Esophagus squamous epithelium (tissue), 4 donors: Measurements from ENCODE around the gene CST6.

Experiments
- POLR2A ChIP-seq, 4 donors: fragments of 450-650 bp; IDR thresholded peaks; one replicate each; pipeline ENCODE4 v1.6.1; 2017; ENCODE audit warnings: antibody characterized with exemption in 4 of 4, mild to moderate bottlenecking in 4 of 4, moderate library complexity in 3 of 4
- TF ChIP-seq, protein P1 (sequence below), 6 experiments: fragments of 450-650 bp in 4 of 6; fragments of 200-600 bp in 2 of 6; sonication (generic) in 2 of 6; IDR thresholded peaks; one replicate each; pipeline ENCODE4 v1.5.1; 2016 to 2019; ENCODE audit warnings: antibody characterized with exemption in 6 of 6, mild to moderate bottlenecking in 4 of 6, moderate library complexity in 4 of 6

DNA sequence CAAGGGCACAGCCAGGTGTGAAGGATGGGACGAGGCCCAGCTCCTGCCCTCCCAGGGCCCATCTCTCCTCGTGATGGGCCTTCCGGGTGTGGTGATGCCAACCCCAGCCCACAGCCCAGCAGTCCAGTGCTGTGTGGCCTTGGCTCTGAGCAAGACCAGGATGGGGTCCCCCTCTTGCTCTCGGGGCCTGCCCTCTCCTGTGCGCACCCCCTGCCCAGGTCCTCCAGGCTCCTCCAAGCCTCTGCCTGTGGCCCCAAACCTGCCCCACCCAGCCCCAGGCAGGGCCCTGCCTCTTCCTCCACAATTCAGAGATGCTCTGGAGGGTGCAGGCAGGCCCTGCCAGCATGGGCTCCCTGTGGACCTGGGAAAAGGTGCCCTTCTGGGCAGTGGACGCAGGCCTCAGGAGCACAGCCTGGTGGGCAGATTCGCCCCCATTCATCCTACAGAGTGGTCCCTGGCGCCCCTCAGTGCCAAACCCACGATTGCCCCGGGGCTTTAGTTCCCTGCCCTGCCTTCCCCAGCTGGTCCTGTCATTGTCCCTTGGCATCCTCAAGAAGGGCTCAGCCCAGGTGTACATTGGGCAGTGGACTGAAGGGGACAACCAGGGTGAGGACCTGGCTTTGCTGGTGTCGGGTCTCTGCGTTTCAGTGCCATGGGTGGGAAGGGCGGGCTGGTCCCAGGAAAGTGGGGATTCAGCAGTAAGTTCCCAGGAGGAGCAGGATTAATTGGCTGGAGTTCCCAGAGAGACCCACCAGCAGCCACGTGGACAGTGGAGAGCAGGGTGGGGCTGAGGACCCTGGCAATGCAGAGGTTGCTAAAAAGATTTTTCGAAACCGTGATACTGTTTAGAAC, 29.6 kb upstream of the CST6 start:
- TF ChIP-seq, protein P1, sequence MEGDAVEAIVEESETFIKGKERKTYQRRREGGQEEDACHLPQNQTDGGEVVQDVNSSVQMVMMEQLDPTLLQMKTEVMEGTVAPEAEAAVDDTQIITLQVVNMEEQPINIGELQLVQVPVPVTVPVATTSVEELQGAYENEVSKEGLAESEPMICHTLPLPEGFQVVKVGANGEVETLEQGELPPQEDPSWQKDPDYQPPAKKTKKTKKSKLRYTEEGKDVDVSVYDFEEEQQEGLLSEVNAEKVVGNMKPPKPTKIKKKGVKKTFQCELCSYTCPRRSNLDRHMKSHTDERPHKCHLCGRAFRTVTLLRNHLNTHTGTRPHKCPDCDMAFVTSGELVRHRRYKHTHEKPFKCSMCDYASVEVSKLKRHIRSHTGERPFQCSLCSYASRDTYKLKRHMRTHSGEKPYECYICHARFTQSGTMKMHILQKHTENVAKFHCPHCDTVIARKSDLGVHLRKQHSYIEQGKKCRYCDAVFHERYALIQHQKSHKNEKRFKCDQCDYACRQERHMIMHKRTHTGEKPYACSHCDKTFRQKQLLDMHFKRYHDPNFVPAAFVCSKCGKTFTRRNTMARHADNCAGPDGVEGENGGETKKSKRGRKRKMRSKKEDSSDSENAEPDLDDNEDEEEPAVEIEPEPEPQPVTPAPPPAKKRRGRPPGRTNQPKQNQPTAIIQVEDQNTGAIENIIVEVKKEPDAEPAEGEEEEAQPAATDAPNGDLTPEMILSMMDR (IDR thresholded peaks at IDR 0.05) = no peak
- no peak for TF ChIP-seq POLR2A (IDR thresholded peaks at IDR 0.05)
